K562 (cell line): ENCODE data around the gene TDO2. TPM values are rescaled to one million over a fixed set of nuclear protein-coding genes. Genes with fewer than 3 reads are reported as not detected.

Experiments used
- ATAC-seq: fragments of 200-7000 bp; cut with Tn5 transposase; 3 replicates; pipeline ENCODE4 v1.9.1; 2020; ENCODE audit warnings: moderate library complexity
- BruUV-seq: library from RNA; stranded (reverse); fragments of 400-500 nt; replicated peaks from 2 replicates; lab custom pipeline; 2021; lab: Mats Ljungman, UMichigan
- CTCF ChIA-PET: fragments of 300-600 bp; formaldehyde crosslinking; extraction: SDS; loops from one replicate; lab custom pipeline; 2021; ENCODE audit warnings: low intra/inter-chr PET ratio; lab: Yijun Ruan, JAX
- POLR2A ChIA-PET: fragments of 300-600, 350-650 bp; sonication (Branson Sonifier 250); formaldehyde crosslinking; extraction: SDS; loops from one replicate; lab custom pipeline; 2021; ENCODE audit warnings: antibody characterized with exemption, inconsistent platforms; lab: Yijun Ruan, JAX
- DNase-seq, 4 experiments: peaks; one replicate each; pipeline versions ENCODE4 v3.0.0 to v3.0.0-alpha.2; 2011 to 2018; ENCODE audit warnings: low spot score in 3 of 4, mixed read lengths in 3 of 4; ENCODE audit errors: extremely low read depth in 1 of 4
- FAIRE-seq: peaks from 2 replicates; lab custom pipeline; 2011; peaks lifted over from hg19 to GRCh38; lab: Jason Lieb, UNC
- H2AFZ ChIP-seq: 2 replicates; pipeline ENCODE4 v1.6.0; 2011; ENCODE audit warnings: low read depth, low read length, control low read depth, inconsistent platforms
- H3K27ac ChIP-seq: fragments of 200-600 bp; 3 replicates; pipeline ENCODE4 v1.8.0; 2011; ENCODE audit warnings: low read depth, mild to moderate bottlenecking, control low read depth, inconsistent platforms, low read length, moderate library complexity, mixed read lengths; ENCODE audit errors: extremely low read depth
- H3K27me3 ChIP-seq, 2 experiments: fragments of 300-600 bp in 1 of 2; 2 replicates in 1 of 2; 3 replicates in 1 of 2; pipeline versions ENCODE4 v1.6.0 to v1.8.0; 2011; ENCODE audit warnings: inconsistent platforms in 2 of 2, low read length in 2 of 2, mild to moderate bottlenecking in 1 of 2, mixed read lengths in 1 of 2, moderate library complexity in 1 of 2; ENCODE audit not compliant: control insufficient read depth in 2 of 2, insufficient read depth in 2 of 2
- H3K36me3 ChIP-seq: fragments of 300-600 bp; 3 replicates; pipeline ENCODE4 v1.8.0; 2011; ENCODE audit warnings: mild to moderate bottlenecking, low read length, inconsistent platforms; ENCODE audit not compliant: control insufficient read depth, insufficient read depth
- H3K4me1 ChIP-seq, 2 experiments: fragments of 200-600 bp in 1 of 2; replicated peaks in 1 of 2; 2 replicates in 1 of 2; 3 replicates in 1 of 2; pipeline versions ENCODE4 v1.5.1 to v1.8.0; 2011; ENCODE audit warnings: inconsistent platforms in 2 of 2, low read length in 2 of 2, mild to moderate bottlenecking in 1 of 2, mixed read lengths in 1 of 2, moderate library complexity in 1 of 2; ENCODE audit not compliant: control insufficient read depth in 2 of 2, insufficient read depth in 2 of 2
- H3K4me2 ChIP-seq: 2 replicates; pipeline ENCODE4 v1.6.1; 2011; ENCODE audit warnings: low read length, control low read depth, inconsistent platforms, mixed read lengths; ENCODE audit not compliant: insufficient read depth
- H3K4me3 ChIP-seq: fragments of 200-600 bp; sonication (generic), shearing (Covaris generic); 2 replicates; pipeline ENCODE4 v1.5.1; 2016; ENCODE audit warnings: control low read depth, inconsistent platforms
- H3K79me2 ChIP-seq: fragments of 200-600 bp; 3 replicates; pipeline ENCODE4 v1.8.0; 2011; ENCODE audit warnings: low read length, inconsistent platforms; ENCODE audit not compliant: control insufficient read depth, insufficient read depth
- H3K9ac ChIP-seq, 2 experiments: 2 replicates each; pipeline versions ENCODE4 v1.6.0 to v1.6.1; 2011; ENCODE audit warnings: low read depth in 2 of 2, low read length in 2 of 2, control low read depth in 1 of 2, inconsistent platforms in 1 of 2, mild to moderate bottlenecking in 1 of 2, mixed read lengths in 1 of 2; ENCODE audit not compliant: insufficient read depth in 1 of 2
- H3K9me1 ChIP-seq: one replicate; pipeline ENCODE4 v1.6.0; 2011; ENCODE audit warnings: inconsistent platforms, mild to moderate bottlenecking, low read length, moderate library complexity; ENCODE audit not compliant: control insufficient read depth, insufficient read depth
- H3K9me3 ChIP-seq: replicated peaks from 2 replicates; pipeline ENCODE4 v1.5.1; 2011; ENCODE audit warnings: low read depth, low read length, inconsistent platforms; ENCODE audit not compliant: control insufficient read depth, insufficient read depth
- H4K20me1 ChIP-seq: replicated peaks from 2 replicates; pipeline ENCODE4 v1.6.1; 2011; ENCODE audit warnings: low read length, inconsistent platforms, mixed read lengths; ENCODE audit not compliant: control insufficient read depth, insufficient read depth
- CBFB ChIP-seq: sonication (generic); formaldehyde crosslinking; IDR thresholded peaks from 2 replicates; pipeline ENCODE4 v1.4.0; 2020; ENCODE audit warnings: mild to moderate bottlenecking, missing genetic modification reagents
- CLOCK ChIP-seq: fragments of 250-450 bp; sonication (Bioruptor Pico); IDR thresholded peaks from 2 replicates; pipeline ENCODE4 v1.4.0; 2020; ENCODE audit warnings: mild to moderate bottlenecking, moderate library complexity, borderline replicate concordance
- ILK ChIP-seq: fragments of 450-650 bp; IDR thresholded peaks from 2 replicates; pipeline ENCODE4 v1.6.1; 2016; ENCODE audit warnings: missing genetic modification characterization, low read depth, mild to moderate bottlenecking, missing compliant biosample characterization, moderate library complexity, borderline replicate concordance
- NCOA1 ChIP-seq: fragments of 450-650 bp; IDR thresholded peaks from 2 replicates; pipeline ENCODE4 v1.6.1; 2016; ENCODE audit warnings: low read depth
- NELFE ChIP-seq: IDR thresholded peaks from 2 replicates; pipeline ENCODE4 v1.6.1; 2011; ENCODE audit warnings: mild to moderate bottlenecking; ENCODE audit not compliant: insufficient read depth, insufficient read length
- POLR2AphosphoS2 ChIP-seq: IDR thresholded peaks from 2 replicates; pipeline ENCODE4 v1.6.1; 2012; ENCODE audit warnings: low read length, improper control_type of control experiment
- POLR2H ChIP-seq: IDR thresholded peaks from 2 replicates; pipeline ENCODE4 v1.6.1; 2016; ENCODE audit warnings: missing genetic modification characterization, low read depth, mild to moderate bottlenecking, control low read depth, missing compliant biosample characterization, moderate library complexity
- PREB ChIP-seq: sonication (generic); formaldehyde crosslinking; IDR thresholded peaks from 2 replicates; pipeline ENCODE4 v1.8.1; 2023; ENCODE audit warnings: mild to moderate bottlenecking, missing genetic modification reagents
- STAT5A ChIP-seq: IDR thresholded peaks from 2 replicates; pipeline ENCODE4 v1.6.1; 2012; ENCODE audit warnings: low read length, inconsistent platforms, borderline replicate concordance
- TCFL5 ChIP-seq: fragments of 250-450 bp; sonication (Bioruptor Pico); conservative IDR thresholded peaks from 2 replicates; pipeline ENCODE4 v1.6.1; 2021; ENCODE audit warnings: mild to moderate bottlenecking, moderate library complexity, matching md5 sums
- THRB ChIP-seq: fragments of 450-650 bp; formaldehyde crosslinking; conservative IDR thresholded peaks from 2 replicates; pipeline ENCODE4 v1.4.0; 2022; ENCODE audit warnings: mild to moderate bottlenecking, missing genetic modification characterization
- ZSCAN32 ChIP-seq: fragments of 450-650 bp; formaldehyde crosslinking; IDR thresholded peaks from 2 replicates; pipeline ENCODE4 v1.4.0; 2020; ENCODE audit warnings: mild to moderate bottlenecking, moderate library complexity
- WGBS: fragments of 100-300 bp; shearing (Covaris generic); methylation state at CpG from one replicate; pipeline ENCODE4 v1.1.6; 2016; ENCODE audit warnings: low coverage, mixed read lengths; ENCODE audit not compliant: insufficient coverage; ENCODE audit errors: missing lambda C conversion rate; 5-methylcytosine and 5-hydroxymethylcytosine counted together
- in situ Hi-C: fragments of 300-500 bp; cut with MboI; formaldehyde crosslinking; loops from 4 replicates; pipeline ENCODE4 v1.15.0; 2018; ENCODE audit warnings: inconsistent platforms, mixed read lengths
- intact Hi-C: fragments of 100-400 bp; cut with micrococcal nuclease; formaldehyde crosslinking; loops from 2 replicates; pipeline ENCODE4 v1.14.2; 2022
- polyA plus RNA-seq, 8 experiments: library from polyadenylated mRNA; depleted of rRNA in 4 of 8; stranded (reverse) in 5 of 8; unstranded in 3 of 8; fragments of >200 nt; fragmentation: Nextera tagmentation in 2 of 8; fragmentation: Illumina TruSeq in 1 of 8; extraction: Ambion mirVana in 2 of 8; extraction: Trizol in 1 of 8; gene quantifications; 2 replicates each; pipeline versions ENCODE4 v1.2.1 to v1.2.3, GENCODE V29; 2011 to 2014; ENCODE audit warnings: inconsistent platforms in 1 of 8, missing spikeins in 1 of 8
- total RNA-seq, 7 experiments: library from RNA; depleted of rRNA in 6 of 7; stranded (reverse); fragments of >200 nt in 6 of 7; fragmentation: Illumina TruSeq in 2 of 7; extraction: Trizol in 2 of 7; gene quantifications; 2 replicates each; pipeline versions ENCODE4 v1.2.1 to v1.2.3, GENCODE V29; 2011 to 2021; ENCODE audit warnings: low replicate concordance in 1 of 7

TDO2 gene
- total and polyA plus RNA-seq, 9 of the 15 experiments (the other 6 are each of a cell fraction or from before 2014, with no cell fraction given) = 0.09 to 0.65 (median 0.22) TPM; not detected in 2

GRCh38 chr4:155964016-155964891 is 60.8 kb downstream of the TDO2 start:
- under 1% methylated on average over 8 of the region's 8 CpGs for WGBS
- H4K20me1 ChIP-seq = no peaks in the 10 kb centered on the region
- no peaks in the 10 kb centered on the region for H3K36me3 ChIP-seq
- H3K27me3 ChIP-seq = no peaks in the 10 kb centered on the region
- no peak overlapping the region for H2AFZ ChIP-seq
- BruUV-seq = no TSS peak
- H3K4me1 ChIP-seq = no peaks in the 10 kb centered on the region
- H3K4me3 ChIP-seq = no peak overlapping the region
- no peak for FAIRE-seq
- no peak for ATAC-seq
- H3K79me2 ChIP-seq = no peaks in the 10 kb centered on the region
- H3K27ac ChIP-seq = no peak overlapping the region
- no peak overlapping the region for H3K9ac ChIP-seq
- CTCF ChIA-PET = no interaction called here
- no peak for DNase-seq
- intact Hi-C loops = no loop called here
- TF ChIP-seq THRB (CRISPR knock-in tag) (no peak), CLOCK (CRISPR knock-in tag) (no peak), PREB (CRISPR knock-in tag) (no peak), TCFL5 (CRISPR knock-in tag) (no peak), NCOA1 (no peak), POLR2H (tag) (no peak), POLR2AphosphoS2 (no peak), CBFB (CRISPR knock-in tag) (no peak), ZSCAN32 (CRISPR knock-in tag) (no peak), STAT5A (no peak), ILK (tag) (no peak), NELFE (no peak)
- in situ Hi-C loops = no loop called here
- no peaks in the 10 kb centered on the region for H3K9me1 ChIP-seq
- H3K4me2 ChIP-seq = no peak overlapping the region
- POLR2A ChIA-PET = no interaction called here
- H3K9me3 ChIP-seq = no peaks in the 10 kb centered on the region
